WTC11 (cell line): ENCODE measurements around the gene PROX2. TPM values are rescaled to one million over a fixed set of nuclear protein-coding genes. Genes with fewer than 3 reads are reported as not detected.

Experiments
- ATAC-seq: fragments of 200-7000 bp; cut with Tn5 transposase; 2 replicates; pipeline ENCODE4 v1.10.0; 2021; ENCODE audit warnings: mild to moderate bottlenecking, moderate library complexity
- CTCF ChIA-PET: fragments of 300-600 bp; sonication (Branson Sonifier 250); formaldehyde crosslinking; loops from one replicate; lab custom pipeline; 2021; ENCODE audit warnings: antibody characterized with exemption; lab: Charles Lee
- POLR2A ChIA-PET: fragments of 350-600 bp; sonication (Branson Sonifier 250); formaldehyde crosslinking; loops from one replicate; lab custom pipeline; 2021; ENCODE audit warnings: antibody characterized with exemption; lab: Charles Lee
- DNase-seq: peaks from one replicate; pipeline ENCODE4 v3.0.0; 2021; ENCODE audit warnings: low spot score
- H3K27ac Mint-ChIP-seq: 2 replicates; pipeline ENCODE4 v1.8.0; 2021; ENCODE audit warnings: mixed read lengths
- H3K27me3 Mint-ChIP-seq: 2 replicates; pipeline ENCODE4 v1.8.0; 2021; ENCODE audit warnings: low read depth, mild to moderate bottlenecking, moderate library complexity, mixed read lengths
- H3K36me3 Mint-ChIP-seq: 2 replicates; pipeline ENCODE4 v1.8.0; 2021; ENCODE audit warnings: mixed read lengths
- H3K4me1 Mint-ChIP-seq: 2 replicates; pipeline ENCODE4 v1.8.0; 2022; ENCODE audit warnings: mixed read lengths
- H3K4me3 Mint-ChIP-seq: 2 replicates; pipeline ENCODE4 v1.8.0; 2021; ENCODE audit warnings: mild to moderate bottlenecking, moderate library complexity, mixed read lengths
- H3K9me3 Mint-ChIP-seq: 2 replicates; pipeline ENCODE4 v1.8.0; 2021; ENCODE audit warnings: mixed read lengths
- FOXP1 ChIP-seq: sonication (generic); formaldehyde crosslinking; IDR thresholded peaks from 2 replicates; pipeline ENCODE4 v1.8.0; 2022; ENCODE audit warnings: missing genetic modification reagents, mild to moderate bottlenecking, moderate library complexity, borderline replicate concordance
- GRHL2 ChIP-seq: fragments of 250-450 bp; sonication (Bioruptor Pico); IDR thresholded peaks from 2 replicates; pipeline ENCODE4 v1.8.0; 2022; ENCODE audit warnings: mild to moderate bottlenecking, moderate library complexity; ENCODE audit not compliant: insufficient replicate concordance, severe bottlenecking
- JUN ChIP-seq: sonication (generic); formaldehyde crosslinking; IDR thresholded peaks from 2 replicates; pipeline ENCODE4 v1.8.0; 2023; ENCODE audit warnings: mild to moderate bottlenecking, missing genetic modification reagents
- MXD4 ChIP-seq: fragments of 250-450 bp; sonication (Bioruptor Pico); IDR thresholded peaks from 2 replicates; pipeline ENCODE4 v1.8.0; 2021; ENCODE audit warnings: mild to moderate bottlenecking, moderate library complexity, borderline replicate concordance
- NR3C1 ChIP-seq: sonication (generic); formaldehyde crosslinking; conservative IDR thresholded peaks from 2 replicates; pipeline ENCODE4 v1.8.1; 2023; ENCODE audit warnings: low read depth, mild to moderate bottlenecking, missing genetic modification reagents
- PREB ChIP-seq: sonication (generic); formaldehyde crosslinking; IDR thresholded peaks from 2 replicates; pipeline ENCODE4 v1.8.1; 2022; ENCODE audit warnings: mild to moderate bottlenecking, missing genetic modification reagents, moderate library complexity, borderline replicate concordance
- SOX15 ChIP-seq: fragments of 250-450 bp; sonication (Bioruptor Pico); IDR thresholded peaks from 2 replicates; pipeline ENCODE4 v1.9.0; 2021; ENCODE audit warnings: mild to moderate bottlenecking
- TCF7 ChIP-seq: sonication (generic); formaldehyde crosslinking; IDR thresholded peaks from 2 replicates; pipeline ENCODE4 v1.8.0; 2022; ENCODE audit warnings: mild to moderate bottlenecking, low read depth, missing genetic modification reagents, moderate library complexity
- TP53 ChIP-seq: sonication (generic); formaldehyde crosslinking; IDR thresholded peaks from 2 replicates; pipeline ENCODE4 v1.8.1; 2023; ENCODE audit warnings: mild to moderate bottlenecking, missing genetic modification reagents
- ZBTB21 ChIP-seq: sonication (generic); formaldehyde crosslinking; IDR thresholded peaks from 2 replicates; pipeline ENCODE4 v1.8.1; 2023; ENCODE audit warnings: mild to moderate bottlenecking, missing genetic modification reagents, borderline replicate concordance
- ZNF121 ChIP-seq: sonication (generic); formaldehyde crosslinking; IDR thresholded peaks from 2 replicates; pipeline ENCODE4 v1.8.0; 2023; ENCODE audit warnings: missing genetic modification reagents
- ZNF138 ChIP-seq: sonication (generic); formaldehyde crosslinking; conservative IDR thresholded peaks from 2 replicates; pipeline ENCODE4 v1.8.1; 2022; ENCODE audit warnings: mild to moderate bottlenecking, moderate library complexity, missing genetic modification reagents
- ZNF263 ChIP-seq: sonication (generic); formaldehyde crosslinking; IDR thresholded peaks from 2 replicates; pipeline ENCODE4 v1.8.1; 2022; ENCODE audit warnings: low read depth, mild to moderate bottlenecking, moderate library complexity, missing genetic modification reagents
- ZNF423 ChIP-seq: fragments of 250-450 bp; sonication (Bioruptor Pico); IDR thresholded peaks from 2 replicates; pipeline ENCODE4 v2.1.2; 2022; ENCODE audit warnings: mild to moderate bottlenecking, moderate library complexity
- ZNF671 ChIP-seq: fragments of 250-450 bp; sonication (Bioruptor Pico); IDR thresholded peaks from 2 replicates; pipeline ENCODE4 v1.8.0; 2021; ENCODE audit warnings: mild to moderate bottlenecking
- ZSCAN18 ChIP-seq: fragments of 250-450 bp; sonication (Bioruptor Pico); IDR thresholded peaks from 2 replicates; pipeline ENCODE4 v2.1.2; 2022; ENCODE audit warnings: mild to moderate bottlenecking, moderate library complexity
- total RNA-seq: library from RNA; stranded (reverse); gene quantifications from 3 replicates; pipeline ENCODE4 v1.2.3, GENCODE V29; 2021
- TF ChIP-seq, protein P1 (sequence below): sonication (generic); formaldehyde crosslinking; IDR thresholded peaks from 2 replicates; pipeline ENCODE4 v1.8.1; 2023; ENCODE audit warnings: mild to moderate bottlenecking, missing genetic modification reagents, moderate library complexity
- TF ChIP-seq, protein P2 (sequence below): sonication (generic); formaldehyde crosslinking; IDR thresholded peaks from 2 replicates; pipeline ENCODE4 v1.8.0; 2023; ENCODE audit warnings: mild to moderate bottlenecking, missing genetic modification reagents

The PROX2 gene
- total RNA-seq, 1 experiment from 2014 or later, result 0.04 TPM

DNA sequence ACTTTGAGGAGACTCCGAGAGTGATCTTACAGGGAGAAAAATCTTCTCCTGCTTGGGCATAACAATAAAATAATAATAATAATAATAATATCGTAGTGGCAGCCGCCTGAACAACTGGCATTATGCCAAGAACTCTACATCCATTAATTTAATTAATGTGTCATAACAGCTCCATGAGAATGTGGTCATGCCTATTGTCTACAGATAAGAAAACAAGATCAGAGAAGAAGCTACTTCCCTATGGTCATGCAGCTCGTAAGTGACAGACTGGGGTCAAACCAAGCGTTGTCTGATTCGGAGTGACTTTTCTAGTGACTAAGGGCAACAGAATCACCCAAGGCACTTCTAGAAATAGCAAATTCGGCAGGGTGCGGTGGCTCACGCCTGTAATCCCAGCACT, 11.7 kb downstream of the PROX2 start:
- Mint-ChIP-seq H3K36me3 (no peaks in the 10 kb centered on the region), H3K27me3 (no peaks in the 10 kb centered on the region; the same call in none of the 2 replicates), H3K9me3 (peaks cover 3% of the 10 kb centered on the region; the same call in 1 of the 2 replicates), H3K27ac (no peak overlapping the region), H3K4me3 (no peak overlapping the region), H3K4me1 (peaks cover 3% of the 10 kb centered on the region; the same call in 1 of the 2 replicates)
- CTCF ChIA-PET, result interaction anchor here (1.2 to 2.5 kb wide), 4 partner anchors 9 to 44 kb away, joined by 3 to 16 read pairs (median 4); partner anchors contain the start of gene PROX2
- TF ChIP-seq NR3C1 (CRISPR knock-in tag) (no peak), ZNF121 (CRISPR knock-in tag) (no peak), FOXP1 (CRISPR knock-in tag) (no peak), ZNF138 (CRISPR knock-in tag) (no peak), TCF7 (CRISPR knock-in tag) (no peak), GRHL2 (no peak), ZBTB21 (no peak), MXD4 (CRISPR knock-in tag) (no peak), SOX15 (no peak), ZNF423 (no peak)
- TF ChIP-seq, protein P1, sequence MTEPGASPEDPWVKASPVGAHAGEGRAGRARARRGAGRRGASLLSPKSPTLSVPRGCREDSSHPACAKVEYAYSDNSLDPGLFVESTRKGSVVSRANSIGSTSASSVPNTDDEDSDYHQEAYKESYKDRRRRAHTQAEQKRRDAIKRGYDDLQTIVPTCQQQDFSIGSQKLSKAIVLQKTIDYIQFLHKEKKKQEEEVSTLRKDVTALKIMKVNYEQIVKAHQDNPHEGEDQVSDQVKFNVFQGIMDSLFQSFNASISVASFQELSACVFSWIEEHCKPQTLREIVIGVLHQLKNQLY (CRISPR knock-in tag), result no peak
- TF ChIP-seq, protein P2, sequence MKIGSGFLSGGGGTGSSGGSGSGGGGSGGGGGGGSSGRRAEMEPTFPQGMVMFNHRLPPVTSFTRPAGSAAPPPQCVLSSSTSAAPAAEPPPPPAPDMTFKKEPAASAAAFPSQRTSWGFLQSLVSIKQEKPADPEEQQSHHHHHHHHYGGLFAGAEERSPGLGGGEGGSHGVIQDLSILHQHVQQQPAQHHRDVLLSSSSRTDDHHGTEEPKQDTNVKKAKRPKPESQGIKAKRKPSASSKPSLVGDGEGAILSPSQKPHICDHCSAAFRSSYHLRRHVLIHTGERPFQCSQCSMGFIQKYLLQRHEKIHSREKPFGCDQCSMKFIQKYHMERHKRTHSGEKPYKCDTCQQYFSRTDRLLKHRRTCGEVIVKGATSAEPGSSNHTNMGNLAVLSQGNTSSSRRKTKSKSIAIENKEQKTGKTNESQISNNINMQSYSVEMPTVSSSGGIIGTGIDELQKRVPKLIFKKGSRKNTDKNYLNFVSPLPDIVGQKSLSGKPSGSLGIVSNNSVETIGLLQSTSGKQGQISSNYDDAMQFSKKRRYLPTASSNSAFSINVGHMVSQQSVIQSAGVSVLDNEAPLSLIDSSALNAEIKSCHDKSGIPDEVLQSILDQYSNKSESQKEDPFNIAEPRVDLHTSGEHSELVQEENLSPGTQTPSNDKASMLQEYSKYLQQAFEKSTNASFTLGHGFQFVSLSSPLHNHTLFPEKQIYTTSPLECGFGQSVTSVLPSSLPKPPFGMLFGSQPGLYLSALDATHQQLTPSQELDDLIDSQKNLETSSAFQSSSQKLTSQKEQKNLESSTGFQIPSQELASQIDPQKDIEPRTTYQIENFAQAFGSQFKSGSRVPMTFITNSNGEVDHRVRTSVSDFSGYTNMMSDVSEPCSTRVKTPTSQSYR (CRISPR knock-in tag), result no peak
- POLR2A ChIA-PET, result interaction anchor here (0.5 to 0.7 kb wide), 2 partner anchors 9 to 98 kb away, joined by 3 read pairs; no protein-coding TSS in a partner anchor
- ATAC-seq (no peak), DNase-seq (no peak)

DNA sequence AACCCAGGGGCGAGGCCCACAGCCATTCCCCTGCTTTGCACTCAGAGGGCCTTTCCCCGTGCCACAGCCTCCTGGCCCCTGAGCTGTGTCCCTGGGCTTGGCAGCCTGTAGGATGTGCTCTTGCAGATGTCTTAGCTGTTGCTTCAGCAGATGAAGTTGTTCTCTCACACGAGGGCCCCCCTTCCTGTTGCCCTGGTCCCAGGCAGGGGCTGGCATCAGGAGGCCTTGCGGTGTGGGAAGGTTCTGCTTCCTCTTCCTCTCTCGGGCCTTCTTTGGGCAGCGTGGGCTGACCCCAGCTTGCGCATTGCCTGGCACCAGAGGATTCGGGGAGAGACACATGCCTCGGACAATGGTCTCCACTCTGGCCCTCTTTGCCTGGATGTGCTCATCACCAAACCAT, 12.7 kb downstream of the PROX2 start:
- POLR2A ChIA-PET, result no interaction called here
- CTCF ChIA-PET, result interaction anchor here (0.9 to 2.5 kb wide), 6 partner anchors 10 to 82 kb away, joined by 3 to 16 read pairs (median 5); no protein-coding TSS in a partner anchor
- no peak for DNase-seq
- H3K4me3 Mint-ChIP-seq, result no peak overlapping the region
- H3K27me3 Mint-ChIP-seq, result no peaks in the 10 kb centered on the region; the same call in none of the 2 replicates
- H3K4me1 Mint-ChIP-seq, result peaks cover 3% of the 10 kb centered on the region; the same call in 1 of the 2 replicates
- H3K27ac Mint-ChIP-seq, result no peak overlapping the region
- no peak for TF ChIP-seq ZNF671 (CRISPR knock-in tag)
- no peak for TF ChIP-seq JUN (CRISPR knock-in tag)
- TF ChIP-seq ZSCAN18 (CRISPR knock-in tag), result no peak
- TF ChIP-seq TP53, result no peak
- TF ChIP-seq GRHL2, result no peak
- TF ChIP-seq PREB (CRISPR knock-in tag), result no peak
- no peak for TF ChIP-seq ZNF263
- TF ChIP-seq, all 79 proteins: peak for 0
- Mint-ChIP-seq H3K9me3 (no peaks in the 10 kb centered on the region), H3K36me3 (no peaks in the 10 kb centered on the region)
- no peak for ATAC-seq
